Cortex of kidney (tissue), 1 donor: ENCODE measurements around the gene PKIG.
A peak's percentile ranks its signal among the peaks of the same experiment; 100 is the strongest.

Source experiments
- DNase-seq: peaks from one replicate; lab custom pipeline; 2025; lab: John Stamatoyannopoulos, UW

PKIG gene

GRCh38 chr20:44596876-44597275, 14.5 kb downstream of the PKIG start:
- no peak for DNase-seq

DNA sequence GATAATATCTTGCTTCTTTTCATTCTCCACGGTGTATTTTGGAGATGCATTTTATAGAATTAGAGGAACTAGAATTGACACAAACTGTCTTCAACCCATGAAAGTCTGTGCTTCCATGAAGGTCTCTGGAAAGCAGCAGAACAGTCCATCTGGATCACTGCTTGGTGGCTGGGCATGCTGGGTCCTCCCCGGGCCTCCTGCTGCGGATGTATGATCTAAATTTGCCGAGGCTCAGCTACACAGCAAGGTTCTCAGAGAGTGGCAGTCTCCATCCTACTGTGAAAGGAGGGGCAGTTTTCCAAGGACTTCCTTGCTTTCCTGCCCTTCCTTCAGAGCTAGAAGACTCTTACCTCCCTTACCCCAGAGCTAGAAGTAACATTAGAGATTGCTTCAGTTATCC, 15.1 kb downstream of the PKIG start:
- DNase-seq: no peak

DNA sequence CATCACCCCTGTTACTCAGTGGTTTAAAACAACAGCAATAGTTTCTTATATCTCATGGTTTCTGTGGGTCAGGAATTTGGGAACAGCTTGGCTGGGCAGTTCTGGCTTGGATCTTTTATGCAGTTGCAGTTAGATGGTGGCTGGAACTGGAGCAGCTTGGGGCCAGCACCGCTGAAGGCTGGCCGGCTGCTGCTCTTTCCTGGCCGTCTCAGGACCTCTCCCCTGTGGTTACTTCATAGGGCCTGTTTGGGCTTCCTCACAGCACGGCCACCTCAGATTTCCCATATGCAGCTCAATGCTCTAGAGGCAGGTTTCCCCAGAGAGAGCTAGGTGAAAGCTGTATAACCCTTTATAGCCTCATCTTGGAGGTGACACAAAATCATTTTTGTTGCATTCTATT, 15.6 kb downstream of the PKIG start:
- no peak for DNase-seq

GRCh38 chr20:44598423-44599305, 16.3 kb downstream of the PKIG start:
- DNase-seq: no peak

GRCh38 chr20:44599715-44600114, 17.3 kb downstream of the PKIG start:
- DNase-seq: no peak

- no peak for DNase-seq
Measured at GRCh38 chr20:44600301-44600700, 17.9 kb downstream of the PKIG start.

DNA sequence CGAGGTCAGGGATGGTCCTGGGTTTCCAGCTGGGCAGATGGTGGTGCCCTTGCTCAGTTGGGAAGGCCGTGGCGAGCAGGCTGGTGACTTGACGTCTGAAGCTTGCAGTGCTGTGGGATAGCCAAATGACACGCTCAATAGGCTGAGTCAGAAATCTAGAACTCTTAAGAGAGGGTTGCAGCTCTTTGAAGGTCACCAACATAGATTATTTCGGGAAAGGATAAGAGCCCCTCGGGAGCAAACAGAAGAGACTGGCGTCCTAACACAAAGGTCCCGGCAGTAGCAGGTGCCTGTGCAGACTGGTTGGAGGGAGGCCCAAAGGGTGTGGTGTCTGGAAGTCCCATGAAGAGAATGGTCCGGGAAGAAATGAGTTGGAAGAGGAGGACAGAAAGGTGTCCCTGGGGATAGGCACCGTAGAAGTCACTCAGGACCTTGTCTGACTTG, 18.4 kb downstream of the PKIG start:
- DNase-seq: no peak

DNA sequence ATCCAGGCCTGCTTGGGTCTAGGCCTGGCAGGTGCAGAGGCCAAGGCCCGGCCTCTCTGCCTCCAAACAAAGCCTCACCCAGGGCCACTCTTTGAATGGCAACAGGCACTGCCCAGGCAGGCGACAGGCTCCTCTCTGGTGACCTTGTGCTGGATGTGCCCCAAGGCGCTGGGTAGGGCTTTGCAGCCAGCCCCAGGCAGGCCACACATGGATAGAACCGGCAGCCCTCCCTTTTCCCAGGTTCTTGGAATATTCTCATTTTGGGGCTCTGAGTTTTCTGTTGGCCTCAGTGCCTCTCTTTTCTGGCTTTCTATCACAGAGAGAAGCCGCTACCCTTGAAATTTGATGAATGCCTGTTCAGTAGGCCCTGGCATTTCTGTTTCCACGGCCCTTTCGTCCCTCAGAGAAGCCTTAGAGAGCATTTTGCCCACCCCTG, 18.9 kb downstream of the PKIG start:
- DNase-seq: no peak

GRCh38 chr20:44601801-44602204, 19.4 kb downstream of the PKIG start:
- no peak for DNase-seq

GRCh38 chr20:44603327-44603726, 20.9 kb downstream of the PKIG start:
- no peak for DNase-seq

DNA sequence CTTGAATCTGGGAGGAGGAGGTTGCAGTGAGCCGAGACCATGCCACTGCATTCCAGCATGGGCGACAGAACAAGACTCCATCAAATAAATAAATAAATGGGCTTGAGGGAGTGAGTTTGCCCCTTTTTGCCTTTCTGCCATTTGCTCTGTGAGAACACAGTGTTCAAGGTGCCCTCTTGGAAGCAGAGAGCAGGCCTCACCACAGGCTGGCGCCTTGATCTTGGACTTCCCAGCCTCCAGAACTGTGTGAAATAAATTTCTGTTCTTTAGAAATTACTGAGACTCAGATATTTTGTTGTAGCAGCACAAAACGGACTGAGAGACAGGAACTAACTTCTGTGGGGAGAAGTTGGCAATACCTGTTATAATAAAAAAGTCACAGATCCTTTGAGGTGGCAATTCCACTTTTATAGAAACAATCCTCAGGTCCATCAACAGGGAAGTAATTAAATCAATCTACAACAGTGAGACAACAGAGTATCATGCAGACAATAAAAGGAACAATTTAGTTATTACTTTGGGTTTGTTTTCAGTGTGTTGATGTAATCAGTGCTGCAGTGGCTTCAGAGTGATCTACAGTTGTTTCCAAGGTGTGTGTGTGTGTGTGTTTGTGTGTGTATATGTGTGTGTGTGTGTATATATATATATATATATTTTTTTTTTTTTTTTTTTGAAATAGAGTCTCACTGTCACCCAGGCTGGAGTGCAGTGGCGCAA, 24.5 kb downstream of the PKIG start:
- no peak for DNase-seq

DNA sequence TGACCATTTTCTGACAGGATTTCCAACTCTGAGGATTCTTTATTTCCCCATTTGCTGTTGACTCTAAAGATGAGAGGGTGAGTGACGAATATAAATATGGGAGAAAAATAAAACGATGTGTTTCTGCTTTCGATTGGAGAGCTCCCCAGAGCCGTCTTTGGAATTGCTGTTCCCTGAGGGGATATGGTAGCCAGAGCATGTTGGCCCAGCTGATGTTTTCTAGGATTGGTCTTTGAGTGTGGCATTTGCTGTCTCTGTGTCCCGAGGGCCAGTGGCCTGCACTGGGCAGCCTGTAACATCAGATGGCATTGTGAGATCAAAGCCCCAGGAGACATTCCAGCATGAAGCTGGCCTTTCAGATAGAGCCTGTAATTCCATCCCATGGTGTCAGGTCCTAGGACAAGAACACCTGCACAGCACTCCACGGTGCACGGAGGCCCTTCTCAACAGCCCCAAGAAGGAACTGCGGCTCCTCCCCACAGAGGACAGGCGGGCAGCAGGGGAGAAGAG, 26.7 kb downstream of the PKIG start:
- no peak for DNase-seq

- peak; percentile 19 for DNase-seq
Measured at GRCh38 chr20:44609516-44610312, 27.3 kb downstream of the PKIG start.

GRCh38 chr20:44610313-44610962, 28.1 kb downstream of the PKIG start:
- DNase-seq: no peak

DNA sequence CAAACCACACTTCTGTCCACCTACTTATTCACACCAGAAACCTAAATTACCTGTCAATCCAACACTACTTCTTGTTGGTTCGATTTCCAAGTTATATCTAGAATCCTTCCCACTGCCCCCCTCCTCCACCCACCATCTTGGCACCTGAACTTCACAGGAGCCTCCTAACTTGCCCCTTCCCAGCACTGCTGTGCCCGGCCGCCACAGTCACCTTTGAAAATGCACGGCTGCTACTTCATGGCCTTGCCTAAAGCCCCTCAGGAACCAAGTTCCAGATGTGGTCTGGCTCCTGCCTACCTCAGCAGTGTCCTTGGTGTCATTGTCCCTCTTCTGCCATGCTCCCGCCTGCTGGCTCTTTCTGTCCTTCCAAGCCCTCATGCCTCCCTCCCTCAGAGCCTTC, 31.2 kb downstream of the PKIG start:
- DNase-seq: no peak

- no peak for DNase-seq
Measured at GRCh38 chr20:44614525-44614924, 32.1 kb downstream of the PKIG start.

- no peak for DNase-seq
Measured at GRCh38 chr20:44615169-44615791, 32.9 kb downstream of the PKIG start.

DNA sequence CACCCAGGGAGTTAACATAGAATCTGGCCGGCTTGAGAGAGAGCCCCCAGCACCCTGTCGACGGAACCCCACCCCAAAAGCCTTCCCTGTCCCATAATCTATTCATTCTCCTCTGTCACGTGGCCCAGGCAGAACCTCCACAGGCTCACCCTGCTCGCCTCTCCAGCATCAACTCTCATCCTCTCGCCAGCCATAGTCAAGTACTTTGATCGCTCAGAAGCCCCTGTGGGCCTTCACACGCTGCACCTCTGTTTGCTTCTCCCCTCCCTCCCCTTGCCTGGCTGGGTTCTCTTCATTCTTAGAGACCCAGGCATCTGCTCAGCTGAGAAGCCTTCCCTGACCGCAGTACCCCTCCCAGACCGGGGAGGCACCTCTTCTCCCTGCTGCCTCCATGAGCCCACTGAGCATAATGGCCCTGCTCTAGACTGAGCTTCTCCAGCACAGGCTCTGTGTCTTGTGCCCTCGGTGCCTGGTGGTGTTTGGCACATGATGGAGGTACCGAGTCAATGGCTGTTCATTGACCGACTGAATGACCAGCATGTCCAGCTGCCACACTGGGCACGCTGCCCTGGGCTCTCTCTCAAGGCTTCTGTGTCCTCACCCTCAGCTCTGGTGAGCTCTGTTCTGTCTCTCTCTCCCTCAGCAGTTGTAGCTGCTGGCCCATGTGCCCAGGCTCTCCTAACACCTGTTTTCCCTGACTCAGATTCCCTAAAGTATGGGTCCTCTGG, 33.7 kb downstream of the PKIG start:
- no peak for DNase-seq

DNA sequence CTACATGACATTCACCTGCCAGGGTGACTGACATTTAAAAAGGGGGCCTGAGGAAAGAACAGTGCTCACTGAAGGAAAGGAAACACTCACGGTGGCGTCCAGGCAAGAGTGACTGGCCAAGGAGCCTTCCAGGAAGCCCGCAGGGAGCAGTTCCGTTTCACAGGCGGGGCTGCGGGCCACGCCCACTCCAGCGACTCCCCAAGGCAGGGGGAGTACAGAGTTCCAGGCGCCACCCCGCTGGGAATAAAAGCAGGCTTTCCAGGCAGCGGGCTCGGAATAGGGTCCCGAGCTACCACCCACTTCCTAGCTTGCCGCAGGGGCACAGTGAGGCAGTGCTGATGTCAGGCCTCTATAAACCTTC, 34.2 kb downstream of the PKIG start:
- no peak for DNase-seq

- no peak for DNase-seq
Measured at GRCh38 chr20:44618318-44618731, 35.9 kb downstream of the PKIG start.

DNA sequence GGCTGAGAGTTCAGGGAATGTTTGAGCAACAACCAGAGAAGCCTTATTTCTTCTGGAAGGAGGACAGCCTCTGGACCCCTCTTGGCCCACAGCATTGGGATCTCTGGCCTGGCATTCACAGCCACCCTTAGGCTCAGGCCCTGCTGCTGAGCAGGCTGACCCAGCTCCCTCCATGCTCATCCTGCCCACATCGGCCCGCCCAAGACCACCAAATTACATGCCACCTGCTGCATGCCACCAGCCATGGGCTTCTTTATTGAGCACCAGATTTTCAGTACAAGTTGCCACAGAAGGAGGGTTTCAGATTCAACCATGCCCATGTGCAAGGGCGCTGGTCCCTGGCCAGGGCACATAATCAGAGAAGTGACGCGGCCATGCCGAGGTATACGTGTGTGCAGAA, 36.9 kb downstream of the PKIG start:
- DNase-seq: no peak
